DMS153 treated with DMSO at 0.1 percent for 48 hours (cell line): ENCODE results near the gene LRTM2.
"Not testable (repeated sequence)": the region's sequence is repeated elsewhere in the genome, so short reads cannot be mapped to it uniquely, and the experiment has no call there.

Source experiments
- DNase-seq: peaks from one replicate; lab custom pipeline; 2025; ENCODE audit not compliant: unreplicated experiment; lab: John Stamatoyannopoulos, UW

The LRTM2 gene

GRCh38 chr12:1811281-1811947, 9.0 kb upstream of the LRTM2 start:
- no peak for DNase-seq

DNA sequence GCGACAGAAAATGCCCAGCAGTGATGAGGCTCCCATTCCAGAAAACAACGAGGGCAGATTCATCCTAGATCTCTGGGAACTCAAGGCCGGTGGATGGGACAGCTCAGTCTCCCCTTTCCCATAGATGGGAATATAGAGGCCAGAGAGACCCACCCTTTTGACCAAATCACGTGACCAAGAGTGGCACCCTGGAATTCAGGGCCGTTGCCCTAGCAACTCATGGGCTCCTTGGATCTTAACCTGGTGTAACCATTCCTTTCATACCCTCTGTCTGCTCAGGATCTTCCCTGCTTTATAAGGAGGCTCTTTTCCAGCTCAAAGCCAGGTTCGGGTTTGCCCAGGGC, 8.4 kb upstream of the LRTM2 start:
- no peak for DNase-seq

- DNase-seq: no peak
These were observed 7.6 kb upstream of the LRTM2 start for GRCh38 chr12:1812650-1813302.

GRCh38 chr12:1814266-1814665, 6.1 kb upstream of the LRTM2 start:
- DNase-seq: no peak

GRCh38 chr12:1815108-1815507, 5.3 kb upstream of the LRTM2 start:
- DNase-seq: no peak

DNA sequence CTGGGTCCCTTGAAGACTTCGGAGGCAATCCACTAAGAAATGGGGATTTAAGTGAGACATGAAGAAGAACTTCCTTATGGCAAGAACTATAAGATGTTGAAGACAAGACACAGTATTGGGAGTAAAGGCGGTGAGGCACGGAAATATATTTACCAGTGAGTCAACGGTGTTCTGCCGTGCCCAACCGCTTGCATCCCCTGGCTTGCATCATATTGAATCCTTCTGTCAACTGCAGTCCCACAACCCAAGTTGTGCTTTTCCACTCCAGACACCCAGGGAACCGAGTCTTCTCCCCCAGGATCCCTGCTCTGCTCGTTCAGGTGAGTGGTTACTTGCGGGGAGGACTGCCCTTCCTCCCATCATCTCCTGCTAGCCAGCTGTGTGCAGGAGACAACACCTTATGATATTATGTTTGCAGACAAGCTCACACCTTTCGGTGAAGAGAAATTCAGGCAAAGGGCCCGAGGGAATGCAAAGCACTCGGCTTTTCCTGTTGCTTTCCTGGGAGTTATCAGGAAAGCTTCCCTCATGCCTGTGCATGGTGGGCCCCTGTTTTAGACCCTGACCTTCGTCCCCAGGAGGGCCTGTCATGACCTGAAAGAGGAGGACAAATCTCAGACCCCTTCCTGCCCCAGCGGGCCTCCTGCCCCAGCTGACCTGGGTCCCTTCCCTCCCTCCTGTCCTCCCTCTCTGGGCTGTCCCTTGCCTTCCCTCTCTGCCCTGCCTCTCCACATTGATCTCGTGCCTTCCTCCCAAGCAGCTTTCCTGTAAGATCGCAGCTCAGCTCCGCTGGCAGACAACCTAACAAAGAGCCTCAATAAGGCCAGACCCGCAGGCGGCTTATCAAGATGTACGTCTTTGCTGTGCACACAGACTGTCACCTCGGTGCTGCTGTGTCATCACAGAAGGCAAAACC, 4.3 kb upstream of the LRTM2 start:
- DNase-seq: no peak

- no peak for DNase-seq
These were observed 3.5 kb upstream of the LRTM2 start for GRCh38 chr12:1816730-1817348.

DNA sequence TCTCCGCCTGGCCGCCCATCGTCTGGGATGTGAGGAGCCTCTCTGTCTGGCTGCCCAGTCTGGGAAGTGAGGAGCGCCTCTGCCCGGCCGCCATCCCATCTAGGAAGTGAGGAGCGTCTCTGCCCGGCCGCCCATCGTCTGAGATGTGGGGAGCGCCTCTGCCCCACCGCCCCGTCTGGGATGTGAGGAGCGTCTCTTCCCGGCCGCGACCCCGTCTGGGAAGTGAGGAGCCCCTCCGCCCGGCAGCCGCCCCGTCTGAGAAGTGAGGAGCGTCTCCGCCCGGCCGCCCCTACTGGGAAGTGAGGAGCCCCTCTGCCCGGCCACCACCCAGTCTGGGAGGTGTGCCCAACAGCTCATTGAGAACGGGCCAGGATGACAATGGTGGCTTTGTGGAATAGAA, 2.4 kb upstream of the LRTM2 start:
- not testable (repeated sequence) for DNase-seq

DNA sequence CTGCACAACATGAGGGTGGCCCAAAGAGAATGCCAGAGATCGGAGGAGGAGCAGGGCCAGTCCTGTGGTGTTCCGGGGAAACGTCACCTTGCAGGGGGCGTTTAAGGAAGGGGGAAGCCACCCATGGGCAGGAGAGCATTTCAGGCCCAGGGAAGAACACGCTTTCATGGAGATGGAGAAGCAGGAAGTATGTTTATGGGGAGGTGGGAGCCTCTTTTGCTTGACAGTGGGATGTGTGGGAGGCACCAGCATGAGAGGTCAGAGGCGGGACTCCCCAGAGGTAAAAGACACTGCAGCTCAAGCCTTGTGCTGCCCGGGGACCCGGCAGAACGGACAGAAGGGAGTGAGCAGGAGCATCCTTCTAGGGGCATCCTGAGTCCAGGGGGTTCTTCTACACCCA, 1.3 kb upstream of the LRTM2 start:
- DNase-seq: no peak

DNA sequence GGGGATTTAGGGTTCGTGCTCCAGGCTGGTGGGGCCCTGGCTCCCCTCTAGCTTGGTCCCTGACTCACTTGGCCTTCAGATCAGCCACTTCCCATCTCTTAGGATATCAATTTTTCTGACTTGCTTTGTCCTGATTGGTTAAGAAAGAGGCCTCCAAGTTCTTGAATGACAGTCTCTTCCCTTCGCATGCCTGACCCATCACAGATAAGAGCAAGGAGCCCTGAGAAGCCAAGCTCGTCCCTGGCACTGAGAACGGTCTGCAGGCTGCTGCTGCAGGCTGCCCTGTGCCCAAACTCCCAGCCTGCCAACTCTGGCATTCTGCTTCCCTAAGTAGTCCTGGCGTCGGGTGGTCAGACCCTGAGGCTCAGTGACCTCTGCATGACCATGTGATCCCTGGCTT, 794 bp upstream of the LRTM2 start:
- no peak for DNase-seq

DNA sequence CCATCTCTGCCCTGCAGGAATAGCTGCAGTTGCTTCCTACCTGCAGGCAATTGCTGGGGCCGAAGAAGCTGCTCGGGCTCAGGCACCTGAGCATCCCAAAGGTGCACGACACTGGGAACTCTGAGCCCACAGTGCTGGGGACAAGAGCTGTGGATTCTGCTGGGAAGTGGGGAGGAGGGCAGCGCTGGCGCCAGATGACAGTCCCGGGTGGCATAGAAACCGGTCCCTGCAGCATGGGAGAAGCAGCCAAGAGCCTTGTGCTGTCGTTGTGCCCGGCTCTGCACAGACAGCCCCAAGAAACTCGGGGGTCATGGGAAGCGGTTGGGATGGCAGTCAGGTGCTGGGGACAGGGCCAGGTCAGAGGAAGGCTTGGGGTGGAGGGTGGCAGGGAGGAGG, 529 bp downstream of the LRTM2 start:
- no peak for DNase-seq

GRCh38 chr12:1821805-1822204, 1.4 kb downstream of the LRTM2 start:
- DNase-seq: no peak

- no peak for DNase-seq
These were observed 2.3 kb downstream of the LRTM2 start for GRCh38 chr12:1822699-1823098.

DNA sequence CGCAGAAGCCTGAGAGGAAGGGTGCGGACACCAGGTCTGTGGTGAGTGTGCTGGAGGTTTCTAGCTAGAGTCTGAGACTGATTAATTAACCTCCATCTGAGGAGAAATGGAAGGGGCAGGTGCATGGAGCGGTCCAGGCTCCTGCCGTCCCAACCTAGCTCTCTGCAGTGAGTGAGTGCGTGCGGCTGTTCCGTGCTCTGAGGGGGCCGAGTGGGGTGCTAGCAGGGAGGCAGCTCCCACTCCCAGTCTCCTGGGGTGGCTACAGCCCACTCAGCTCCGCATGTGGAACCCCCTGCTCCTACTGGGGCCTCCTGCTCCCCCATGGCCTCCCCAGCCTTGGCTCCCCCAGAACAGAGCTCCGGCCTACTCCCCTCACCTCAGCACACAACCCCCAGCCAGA, 2.9 kb downstream of the LRTM2 start:
- no peak for DNase-seq

DNA sequence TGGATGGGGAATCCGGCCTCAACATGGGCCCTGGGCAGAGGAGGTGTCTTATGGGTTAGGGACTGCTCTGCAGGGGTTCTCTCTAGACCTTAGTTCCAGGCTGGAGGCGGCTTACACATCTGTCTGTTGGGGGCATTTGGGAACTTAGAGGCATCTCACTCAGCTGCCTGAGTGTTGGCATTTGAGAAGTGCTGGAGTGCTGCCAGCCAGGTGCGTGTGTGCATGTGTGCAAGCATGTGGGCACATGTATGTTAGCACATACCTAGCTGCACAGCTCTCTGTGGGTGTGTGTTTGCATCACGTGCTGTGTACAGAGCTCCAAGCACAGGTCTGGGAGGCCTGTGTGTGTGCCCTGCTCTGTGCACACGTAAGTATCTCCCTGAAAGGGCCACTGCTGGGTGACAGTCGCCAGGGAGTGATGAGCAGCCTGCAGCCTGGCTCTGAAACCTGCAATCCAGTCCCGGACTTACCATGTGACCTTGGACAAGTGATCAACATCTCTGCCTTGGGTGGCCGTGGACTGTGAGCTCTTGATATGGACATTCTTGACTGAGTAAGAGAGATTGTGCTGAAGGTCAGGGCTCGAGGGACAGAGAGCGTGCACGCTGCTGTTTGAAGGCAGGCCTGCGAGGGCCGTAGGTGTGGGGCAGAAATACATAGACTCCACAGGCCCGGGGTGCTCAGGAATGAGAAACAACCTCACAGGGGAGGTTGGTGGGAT, 5.2 kb downstream of the LRTM2 start:
- DNase-seq: no peak

- DNase-seq: no peak
These were observed 6.0 kb downstream of the LRTM2 start for GRCh38 chr12:1826401-1826800.

DNA sequence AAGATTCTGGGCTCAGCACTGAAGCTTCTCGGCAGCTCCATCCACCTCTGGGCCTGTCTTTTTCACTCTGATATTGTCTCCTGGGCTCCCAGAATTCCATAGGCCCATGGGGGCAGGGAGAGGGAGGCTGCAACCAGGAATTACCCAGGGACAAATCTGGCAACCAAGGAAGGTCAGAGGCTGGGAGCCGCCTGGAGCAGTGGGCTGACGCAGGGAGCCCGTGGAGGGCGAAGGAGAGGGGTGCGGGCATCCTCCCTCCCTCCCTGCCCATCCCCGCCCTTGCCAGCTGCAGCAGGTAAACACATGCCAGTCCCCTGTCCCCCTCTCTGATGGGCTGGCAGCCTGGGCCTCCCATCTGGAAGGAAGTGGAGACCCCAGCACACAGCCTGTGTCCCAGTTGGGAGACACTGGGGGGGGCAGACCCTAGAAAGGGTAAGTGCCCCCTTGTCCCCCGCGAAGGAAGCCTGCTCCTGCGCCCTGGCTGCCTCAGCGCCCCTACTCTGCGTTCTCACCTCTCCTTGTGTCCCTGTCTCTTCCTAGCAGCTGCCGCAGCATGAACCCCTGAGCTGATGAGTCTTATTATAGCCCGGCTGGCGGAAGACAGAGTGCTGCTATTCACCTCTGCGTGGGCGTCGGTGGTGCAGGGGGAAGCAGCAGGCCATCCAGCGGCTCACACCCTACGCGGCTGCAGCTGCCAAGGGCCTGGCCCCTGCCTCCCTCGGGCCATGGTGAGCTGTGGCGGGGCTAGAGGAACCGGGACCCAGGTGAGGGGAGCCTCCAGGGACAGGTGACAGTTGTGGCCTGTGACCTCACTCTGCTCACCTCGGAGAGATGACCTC, 6.7 kb downstream of the LRTM2 start:
- no peak for DNase-seq

DNA sequence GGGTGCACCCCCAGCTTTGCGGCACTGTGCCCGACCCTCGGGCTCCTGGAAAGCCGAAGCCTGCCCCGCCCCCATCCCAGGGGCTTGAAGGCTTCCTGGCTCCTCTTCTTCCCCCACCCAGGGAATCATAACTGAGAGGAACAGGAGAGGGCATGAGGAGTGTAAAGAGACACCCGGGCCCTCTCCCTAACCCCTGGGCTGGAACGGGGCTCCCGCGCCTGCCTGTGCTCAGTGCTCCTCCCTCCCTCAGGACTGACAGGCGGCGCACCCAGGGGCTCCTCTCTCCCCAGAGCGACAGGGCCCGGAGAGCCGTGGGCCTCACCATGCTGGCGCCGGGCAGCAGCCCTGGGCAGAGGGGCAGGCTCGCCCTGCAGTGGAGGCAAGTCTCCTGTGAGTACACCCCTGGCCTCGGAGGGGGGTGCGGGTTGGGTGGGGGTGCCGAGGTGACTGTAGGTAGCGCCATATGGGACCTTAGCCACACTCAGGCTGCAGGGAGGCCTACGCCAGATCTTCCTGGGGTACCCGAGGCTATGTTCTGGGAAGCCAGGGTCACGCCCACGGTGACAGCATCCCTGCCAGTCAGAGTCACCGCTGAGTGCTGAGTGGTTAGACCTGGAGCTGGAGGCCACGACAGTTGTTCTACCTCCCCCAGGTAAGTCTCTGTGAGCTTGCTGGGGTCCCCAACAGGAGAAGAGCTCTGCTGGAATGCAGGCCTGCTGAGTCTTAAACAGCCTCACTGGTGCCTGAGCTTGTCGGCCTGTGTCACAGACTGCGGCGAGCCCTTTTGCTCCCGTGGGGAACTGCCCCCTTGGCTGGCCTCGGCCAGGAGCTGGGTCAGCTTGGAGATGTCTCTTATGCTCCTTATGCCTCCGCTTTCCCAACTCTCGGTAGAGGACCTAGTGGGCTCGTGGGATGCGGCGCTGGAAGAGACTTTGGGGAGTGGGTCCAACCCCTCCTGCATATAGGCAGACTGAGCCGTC, 7.8 kb downstream of the LRTM2 start:
- DNase-seq: no peak

- DNase-seq: no peak
These were observed 8.5 kb downstream of the LRTM2 start for GRCh38 chr12:1828856-1829255.
